WTC11 (cell line): ENCODE results near the gene RCL1. TPM values are rescaled to one million over a fixed set of nuclear protein-coding genes. Genes with fewer than 3 reads are reported as not detected.
"Not testable (repeated sequence)": the region's sequence is repeated elsewhere in the genome, so short reads cannot be mapped to it uniquely, and the experiment has no call there.

Experiments used
- ATAC-seq: fragments of 200-7000 bp; cut with Tn5 transposase; 2 replicates; pipeline ENCODE4 v1.10.0; 2021; ENCODE audit warnings: mild to moderate bottlenecking, moderate library complexity
- CTCF ChIA-PET: fragments of 300-600 bp; sonication (Branson Sonifier 250); formaldehyde crosslinking; loops from one replicate; lab custom pipeline; 2021; ENCODE audit warnings: antibody characterized with exemption; lab: Charles Lee
- POLR2A ChIA-PET: fragments of 350-600 bp; sonication (Branson Sonifier 250); formaldehyde crosslinking; loops from one replicate; lab custom pipeline; 2021; ENCODE audit warnings: antibody characterized with exemption; lab: Charles Lee
- DNase-seq: peaks from one replicate; pipeline ENCODE4 v3.0.0; 2021; ENCODE audit warnings: low spot score
- H3K27ac Mint-ChIP-seq: 2 replicates; pipeline ENCODE4 v1.8.0; 2021; ENCODE audit warnings: mixed read lengths
- H3K27me3 Mint-ChIP-seq: 2 replicates; pipeline ENCODE4 v1.8.0; 2021; ENCODE audit warnings: low read depth, mild to moderate bottlenecking, moderate library complexity, mixed read lengths
- H3K36me3 Mint-ChIP-seq: 2 replicates; pipeline ENCODE4 v1.8.0; 2021; ENCODE audit warnings: mixed read lengths
- H3K4me1 Mint-ChIP-seq: 2 replicates; pipeline ENCODE4 v1.8.0; 2022; ENCODE audit warnings: mixed read lengths
- H3K4me3 Mint-ChIP-seq: 2 replicates; pipeline ENCODE4 v1.8.0; 2021; ENCODE audit warnings: mild to moderate bottlenecking, moderate library complexity, mixed read lengths
- H3K9me3 Mint-ChIP-seq: 2 replicates; pipeline ENCODE4 v1.8.0; 2021; ENCODE audit warnings: mixed read lengths
- ATF1 ChIP-seq: sonication (generic); formaldehyde crosslinking; IDR thresholded peaks from 2 replicates; pipeline ENCODE4 v1.8.1; 2023; ENCODE audit warnings: mild to moderate bottlenecking, moderate library complexity, missing genetic modification reagents
- ETV6 ChIP-seq: sonication (generic); formaldehyde crosslinking; IDR thresholded peaks from 2 replicates; pipeline ENCODE4 v1.8.1; 2022; ENCODE audit warnings: mild to moderate bottlenecking, missing genetic modification reagents
- HMGA2 ChIP-seq: fragments of 250-450 bp; sonication (Bioruptor Pico); IDR thresholded peaks from 2 replicates; pipeline ENCODE4 v1.4.0; 2021; ENCODE audit warnings: mild to moderate bottlenecking, moderate library complexity
- NFE2L1 ChIP-seq: sonication (generic); formaldehyde crosslinking; IDR thresholded peaks from 2 replicates; pipeline ENCODE4 v1.8.1; 2023; ENCODE audit warnings: missing genetic modification reagents
- PRRX2 ChIP-seq: fragments of 250-450 bp; sonication (Bioruptor Pico); IDR thresholded peaks from 2 replicates; pipeline ENCODE4 v1.8.0; 2021; ENCODE audit warnings: mild to moderate bottlenecking
- ZNF317 ChIP-seq: sonication (generic); formaldehyde crosslinking; IDR thresholded peaks from 2 replicates; pipeline ENCODE4 v1.8.1; 2023; ENCODE audit warnings: low read depth, mild to moderate bottlenecking, moderate library complexity, missing genetic modification reagents, borderline replicate concordance
- ZNF416 ChIP-seq: fragments of 250-450 bp; sonication (Bioruptor Pico); IDR thresholded peaks from 2 replicates; pipeline ENCODE4 v1.9.0; 2021; ENCODE audit warnings: mild to moderate bottlenecking, inconsistent platforms
- ZNF532 ChIP-seq: fragments of 250-450 bp; sonication (Bioruptor Pico); IDR thresholded peaks from 2 replicates; pipeline ENCODE4 v1.9.0; 2021; ENCODE audit warnings: mild to moderate bottlenecking, borderline replicate concordance
- ZNF671 ChIP-seq: fragments of 250-450 bp; sonication (Bioruptor Pico); IDR thresholded peaks from 2 replicates; pipeline ENCODE4 v1.8.0; 2021; ENCODE audit warnings: mild to moderate bottlenecking
- total RNA-seq: library from RNA; stranded (reverse); gene quantifications from 3 replicates; pipeline ENCODE4 v1.2.3, GENCODE V29; 2021
- TF ChIP-seq, protein P1 (sequence below): sonication (generic); formaldehyde crosslinking; IDR thresholded peaks from 2 replicates; pipeline ENCODE4 v1.8.1; 2022; ENCODE audit warnings: missing genetic modification reagents, borderline replicate concordance

RCL1 gene
- total RNA-seq, 1 experiment from 2014 or later = 27.2 TPM

- peaks cover 15% of the 10 kb centered on the region for H3K9me3 Mint-ChIP-seq
These were observed 101.3 kb downstream of the RCL1 start for GRCh38 chr9:4894076-4894475.

GRCh38 chr9:4899853-4900252 is 107.1 kb downstream of the RCL1 start:
- POLR2A ChIA-PET, DNase-seq, H3K4me3 Mint-ChIP-seq, CTCF ChIA-PET, H3K27me3 Mint-ChIP-seq, H3K27ac Mint-ChIP-seq, ATAC-seq: not testable (repeated sequence)
- Mint-ChIP-seq H3K9me3 (peaks cover 27% of the 10 kb centered on the region), H3K4me1 (peaks cover 26% of the 10 kb centered on the region), H3K36me3 (peaks cover 18% of the 10 kb centered on the region)

More at GRCh38 chr9:4894076-4894475, 101.3 kb downstream of the RCL1 start:
- H3K36me3 Mint-ChIP-seq = peaks cover 2% of the 10 kb centered on the region; the same call in 1 of the 2 replicates
- DNase-seq = no peak
- H3K27me3 Mint-ChIP-seq = no peaks in the 10 kb centered on the region
- TF ChIP-seq, protein P1, sequence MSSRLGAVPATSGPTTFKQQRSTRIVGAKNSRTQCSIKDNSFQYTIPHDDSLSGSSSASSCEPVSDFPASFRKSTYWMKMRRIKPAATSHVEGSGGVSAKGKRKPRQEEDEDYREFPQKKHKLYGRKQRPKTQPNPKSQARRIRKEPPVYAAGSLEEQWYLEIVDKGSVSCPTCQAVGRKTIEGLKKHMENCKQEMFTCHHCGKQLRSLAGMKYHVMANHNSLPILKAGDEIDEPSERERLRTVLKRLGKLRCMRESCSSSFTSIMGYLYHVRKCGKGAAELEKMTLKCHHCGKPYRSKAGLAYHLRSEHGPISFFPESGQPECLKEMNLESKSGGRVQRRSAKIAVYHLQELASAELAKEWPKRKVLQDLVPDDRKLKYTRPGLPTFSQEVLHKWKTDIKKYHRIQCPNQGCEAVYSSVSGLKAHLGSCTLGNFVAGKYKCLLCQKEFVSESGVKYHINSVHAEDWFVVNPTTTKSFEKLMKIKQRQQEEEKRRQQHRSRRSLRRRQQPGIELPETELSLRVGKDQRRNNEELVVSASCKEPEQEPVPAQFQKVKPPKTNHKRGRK (CRISPR knock-in tag) = no peak
- no peaks in the 10 kb centered on the region for H3K4me1 Mint-ChIP-seq
- H3K4me3 Mint-ChIP-seq = no peak overlapping the region
- ChIA-PET POLR2A (no interaction called here), CTCF (interaction anchor here (1.1 kb wide), 1 partner anchor 131 kb away, joined by 3 read pairs; no protein-coding TSS in a partner anchor)
- no peak overlapping the region for H3K27ac Mint-ChIP-seq
- no peak for ATAC-seq

GRCh38 chr9:4901401-4902134 is 108.8 kb downstream of the RCL1 start:
- ATAC-seq (peak; percentile 77), DNase-seq (peak; percentile 24)
- H3K4me3 Mint-ChIP-seq, POLR2A ChIA-PET, H3K27me3 Mint-ChIP-seq: not testable (repeated sequence)
- peaks cover 18% of the 10 kb centered on the region for H3K36me3 Mint-ChIP-seq
- peaks cover 28% of the 10 kb centered on the region for H3K4me1 Mint-ChIP-seq
- CTCF ChIA-PET = interaction anchor here (1.2 kb wide), 1 partner anchor 142 kb away, joined by 3 read pairs; no protein-coding TSS in a partner anchor
- H3K9me3 Mint-ChIP-seq = peaks cover 27% of the 10 kb centered on the region
- peak overlapping the region; percentile 35; the same call in 1 of the 2 replicates for H3K27ac Mint-ChIP-seq
- TF ChIP-seq ZNF317 (CRISPR knock-in tag) = 0 out of 2 replicates have a peak, but pooled peaks have one; percentile 30

GRCh38 chr9:4902135-4902475 is 109.4 kb downstream of the RCL1 start:
- Mint-ChIP-seq H3K4me3 (no peak overlapping the region), H3K4me1 (peaks cover 28% of the 10 kb centered on the region), H3K27ac (0 out of 2 replicates have a peak overlapping the region, but pooled peaks have one; percentile 35), H3K9me3 (peaks cover 27% of the 10 kb centered on the region), H3K27me3 (no peaks in the 10 kb centered on the region), H3K36me3 (peaks cover 18% of the 10 kb centered on the region)
- ATAC-seq (peak; percentile 52), DNase-seq (peak; percentile 14)
- ChIA-PET POLR2A (no interaction called here), CTCF (interaction anchor here (1.2 kb wide), 1 partner anchor 143 kb away, joined by 3 read pairs; no protein-coding TSS in a partner anchor)
- TF ChIP-seq ETV6 (CRISPR knock-in tag) (no peak), ZNF532 (CRISPR knock-in tag) (no peak), HMGA2 (CRISPR knock-in tag) (no peak), ZNF416 (CRISPR knock-in tag) (no peak), ZNF671 (CRISPR knock-in tag) (no peak), NFE2L1 (CRISPR knock-in tag) (no peak), ATF1 (CRISPR knock-in tag) (no peak), PRRX2 (CRISPR knock-in tag) (no peak)
